ENCODE data around the gene ARID1B. TPM values are rescaled to one million over a fixed set of nuclear protein-coding genes. Genes with fewer than 3 reads are reported as not detected.
A peak's percentile ranks its signal among the peaks of the same experiment; 100 is the strongest.

ARID1B gene
- total and polyA plus RNA-seq, 9 donors: 44.2 to 72.5 (median 63.5) TPM

GRCh38 chr6:156914181-156914580 is 137.0 kb downstream of the ARID1B start:
- Histone ChIP-seq H3K9me3 (replicated peaks; ENCODE audit: control insufficient read depth, low read depth, low read length) (no peaks in the 10 kb centered on the region), H3K27me3 (ENCODE audit: control insufficient read depth, insufficient read depth, low read length) (no peaks in the 10 kb centered on the region), H3K4me1 (ENCODE audit: control insufficient read depth, insufficient read depth, low read length) (peaks cover 7% of the 10 kb centered on the region), H3K27ac (ENCODE audit: low read length) (peak overlapping the region; percentile 24), H3K4me3 (ENCODE audit: low read length) (no peak overlapping the region), H3K36me3 (ENCODE audit: control insufficient read depth, insufficient read depth, low read length) (peaks cover 5% of the 10 kb centered on the region)
- peak; percentile 37 for DNase-seq
- WGBS (ENCODE audit: insufficient coverage): 92% methylated on average over 7 of the region's 7 CpGs

DNA sequence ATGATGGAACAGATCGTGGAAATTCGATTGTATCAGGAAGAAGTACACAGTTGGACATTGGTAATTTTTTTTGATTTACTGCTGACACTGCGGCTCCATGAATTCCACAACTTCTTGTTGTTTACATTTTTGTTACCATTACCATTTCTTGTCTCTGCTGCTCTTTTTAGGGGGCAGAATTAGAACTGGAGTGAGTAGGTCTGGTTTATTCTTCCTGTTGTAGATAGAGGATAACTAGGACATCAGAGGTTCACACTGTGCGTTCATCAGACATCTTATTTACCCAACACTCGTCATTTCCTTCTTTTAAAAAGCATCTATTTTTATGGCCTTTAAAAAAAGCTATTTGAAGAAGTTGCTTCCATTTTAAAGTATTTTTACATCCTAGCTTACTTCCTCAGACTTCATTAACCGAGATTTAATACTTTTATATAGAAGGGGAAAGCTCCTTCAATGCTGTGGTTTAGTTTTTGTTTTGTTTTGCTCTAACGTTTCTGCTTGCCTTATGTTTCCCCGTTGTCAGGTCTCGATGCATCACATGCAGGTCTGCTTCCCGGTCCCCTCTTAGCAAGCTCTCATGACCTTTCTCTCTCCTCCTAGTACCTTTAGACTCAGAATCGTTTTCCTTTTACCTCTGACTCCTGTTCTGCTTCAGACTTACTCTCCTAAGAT is 139.1 kb downstream of the ARID1B start:
- WGBS (ENCODE audit: insufficient coverage): 52% methylated on average over 5 of the region's 11 CpGs
- DNase-seq: no peak
- no peaks in the 10 kb centered on the region for H3K27me3 ChIP-seq (ENCODE audit: control insufficient read depth, insufficient read depth, low read length)
- no peak overlapping the region for H3K27ac ChIP-seq (ENCODE audit: low read length)
- H3K4me3 ChIP-seq (ENCODE audit: low read length): no peak overlapping the region
- H3K9me3 ChIP-seq (replicated peaks; ENCODE audit: control insufficient read depth, low read depth, low read length): no peaks in the 10 kb centered on the region
- H3K36me3 ChIP-seq (ENCODE audit: control insufficient read depth, insufficient read depth, low read length): peaks cover 5% of the 10 kb centered on the region
- H3K4me1 ChIP-seq (ENCODE audit: control insufficient read depth, insufficient read depth, low read length): peaks cover 14% of the 10 kb centered on the region

DNA sequence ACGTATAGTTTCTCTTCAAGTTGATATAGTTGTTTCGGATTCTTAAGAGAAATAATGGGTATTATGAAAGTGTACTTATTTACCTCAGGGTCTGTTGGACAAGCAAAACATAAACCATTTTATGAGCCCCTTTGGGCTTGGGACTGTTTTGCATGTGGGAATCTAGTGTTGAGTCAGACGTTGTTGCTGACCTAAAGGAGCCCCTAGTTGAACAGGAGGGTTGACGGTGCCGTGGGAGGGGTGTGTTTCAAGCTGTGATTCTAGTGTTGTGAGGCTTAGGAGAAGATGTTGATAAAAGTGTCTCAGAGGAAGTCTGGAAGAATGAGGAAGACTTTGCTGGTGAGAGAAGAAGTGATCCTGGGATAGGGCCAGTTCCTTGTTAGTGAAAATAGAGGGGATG is 140.0 kb downstream of the ARID1B start:
- H3K27me3 ChIP-seq (ENCODE audit: control insufficient read depth, insufficient read depth, low read length): no peaks in the 10 kb centered on the region
- DNase-seq: no peak
- H3K27ac ChIP-seq (ENCODE audit: low read length): no peak overlapping the region
- H3K36me3 ChIP-seq (ENCODE audit: control insufficient read depth, insufficient read depth, low read length): peaks cover 5% of the 10 kb centered on the region
- no peaks in the 10 kb centered on the region for H3K9me3 ChIP-seq (replicated peaks; ENCODE audit: control insufficient read depth, low read depth, low read length)
- WGBS (ENCODE audit: insufficient coverage): 67% methylated on average over 4 of the region's 5 CpGs
- H3K4me1 ChIP-seq (ENCODE audit: control insufficient read depth, insufficient read depth, low read length): peaks cover 14% of the 10 kb centered on the region
- H3K4me3 ChIP-seq (ENCODE audit: low read length): no peak overlapping the region

GRCh38 chr6:156918647-156919046 is 141.5 kb downstream of the ARID1B start:
- H3K36me3 ChIP-seq (ENCODE audit: control insufficient read depth, insufficient read depth, low read length): peaks cover 5% of the 10 kb centered on the region
- WGBS (ENCODE audit: insufficient coverage): 45% methylated on average over 2 of the region's 7 CpGs
- no peak overlapping the region for H3K27ac ChIP-seq (ENCODE audit: low read length)
- no peaks in the 10 kb centered on the region for H3K27me3 ChIP-seq (ENCODE audit: control insufficient read depth, insufficient read depth, low read length)
- peaks cover 14% of the 10 kb centered on the region for H3K4me1 ChIP-seq (ENCODE audit: control insufficient read depth, insufficient read depth, low read length)
- no peak for DNase-seq
- H3K9me3 ChIP-seq (replicated peaks; ENCODE audit: control insufficient read depth, low read depth, low read length): no peaks in the 10 kb centered on the region
- H3K4me3 ChIP-seq (ENCODE audit: low read length): no peak overlapping the region

GRCh38 chr6:156919370-156919769 is 142.2 kb downstream of the ARID1B start:
- Histone ChIP-seq H3K36me3 (ENCODE audit: control insufficient read depth, insufficient read depth, low read length) (peaks cover 5% of the 10 kb centered on the region), H3K9me3 (replicated peaks; ENCODE audit: control insufficient read depth, low read depth, low read length) (no peaks in the 10 kb centered on the region), H3K27ac (ENCODE audit: low read length) (no peak overlapping the region), H3K27me3 (ENCODE audit: control insufficient read depth, insufficient read depth, low read length) (no peaks in the 10 kb centered on the region), H3K4me1 (ENCODE audit: control insufficient read depth, insufficient read depth, low read length) (peaks cover 11% of the 10 kb centered on the region), H3K4me3 (ENCODE audit: low read length) (no peak overlapping the region)
- WGBS (ENCODE audit: insufficient coverage): 92% methylated on average over 2 of the region's 2 CpGs
- no peak for DNase-seq

DNA sequence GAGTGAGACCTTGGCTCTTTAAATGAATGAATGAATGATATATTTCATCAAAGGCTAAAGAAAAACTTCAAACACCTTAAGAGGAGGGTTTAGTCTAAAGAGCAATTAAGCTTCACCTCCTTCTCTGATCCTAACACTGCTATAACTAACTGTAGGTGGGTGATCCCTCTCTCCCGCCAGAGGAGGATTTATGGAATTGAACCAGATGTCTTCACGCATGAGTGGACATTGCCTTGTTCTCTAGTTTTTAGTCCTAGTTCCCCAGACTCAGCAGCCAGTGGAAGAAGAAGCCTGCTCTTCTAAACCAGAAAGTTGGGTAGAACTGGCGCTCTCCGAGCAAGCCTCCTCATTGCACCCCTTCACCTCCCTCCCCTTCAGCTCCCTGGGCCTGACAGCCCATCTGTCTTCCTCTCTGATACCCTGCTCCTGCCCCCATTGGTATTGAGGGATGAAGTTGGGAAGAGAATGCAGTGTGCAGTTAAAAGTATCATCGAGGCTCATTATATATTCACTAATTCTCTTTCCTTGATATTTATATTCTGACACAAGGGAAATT is 142.7 kb downstream of the ARID1B start:
- no peak overlapping the region for H3K4me3 ChIP-seq (ENCODE audit: low read length)
- H3K9me3 ChIP-seq (replicated peaks; ENCODE audit: control insufficient read depth, low read depth, low read length): no peaks in the 10 kb centered on the region
- no peak overlapping the region for H3K27ac ChIP-seq (ENCODE audit: low read length)
- WGBS (ENCODE audit: insufficient coverage): 72% methylated on average over 2 of the region's 5 CpGs
- H3K4me1 ChIP-seq (ENCODE audit: control insufficient read depth, insufficient read depth, low read length): peaks cover 11% of the 10 kb centered on the region
- no peaks in the 10 kb centered on the region for H3K27me3 ChIP-seq (ENCODE audit: control insufficient read depth, insufficient read depth, low read length)
- no peak for DNase-seq
- H3K36me3 ChIP-seq (ENCODE audit: control insufficient read depth, insufficient read depth, low read length): peaks cover 5% of the 10 kb centered on the region

- H3K36me3 ChIP-seq (ENCODE audit: control insufficient read depth, insufficient read depth, low read length): peaks cover 2% of the 10 kb centered on the region
- H3K4me1 ChIP-seq (ENCODE audit: control insufficient read depth, insufficient read depth, low read length): peaks cover 7% of the 10 kb centered on the region
- no peak overlapping the region for H3K4me3 ChIP-seq (ENCODE audit: low read length)
These were observed 147.1 kb downstream of the ARID1B start for GRCh38 chr6:156924246-156924645.

GRCh38 chr6:156925026-156925425 is 147.8 kb downstream of the ARID1B start:
- Histone ChIP-seq H3K4me3 (ENCODE audit: low read length) (no peak overlapping the region), H3K36me3 (ENCODE audit: control insufficient read depth, insufficient read depth, low read length) (peaks cover 2% of the 10 kb centered on the region), H3K27me3 (ENCODE audit: control insufficient read depth, insufficient read depth, low read length) (no peaks in the 10 kb centered on the region), H3K9me3 (replicated peaks; ENCODE audit: control insufficient read depth, low read depth, low read length) (no peaks in the 10 kb centered on the region), H3K4me1 (ENCODE audit: control insufficient read depth, insufficient read depth, low read length) (peaks cover 1% of the 10 kb centered on the region), H3K27ac (ENCODE audit: low read length) (no peak overlapping the region)
- DNase-seq: no peak
- no CpG with 5 or more reads among the region's 2 CpGs for WGBS (ENCODE audit: insufficient coverage)

More at GRCh38 chr6:156924246-156924645, 147.1 kb downstream of the ARID1B start:
- WGBS (ENCODE audit: insufficient coverage): 71% methylated on average over 2 of the region's 4 CpGs
- no peak for DNase-seq
- no peaks in the 10 kb centered on the region for H3K9me3 ChIP-seq (replicated peaks; ENCODE audit: control insufficient read depth, low read depth, low read length)
- H3K27me3 ChIP-seq (ENCODE audit: control insufficient read depth, insufficient read depth, low read length): no peaks in the 10 kb centered on the region
- no peak overlapping the region for H3K27ac ChIP-seq (ENCODE audit: low read length)

DNA sequence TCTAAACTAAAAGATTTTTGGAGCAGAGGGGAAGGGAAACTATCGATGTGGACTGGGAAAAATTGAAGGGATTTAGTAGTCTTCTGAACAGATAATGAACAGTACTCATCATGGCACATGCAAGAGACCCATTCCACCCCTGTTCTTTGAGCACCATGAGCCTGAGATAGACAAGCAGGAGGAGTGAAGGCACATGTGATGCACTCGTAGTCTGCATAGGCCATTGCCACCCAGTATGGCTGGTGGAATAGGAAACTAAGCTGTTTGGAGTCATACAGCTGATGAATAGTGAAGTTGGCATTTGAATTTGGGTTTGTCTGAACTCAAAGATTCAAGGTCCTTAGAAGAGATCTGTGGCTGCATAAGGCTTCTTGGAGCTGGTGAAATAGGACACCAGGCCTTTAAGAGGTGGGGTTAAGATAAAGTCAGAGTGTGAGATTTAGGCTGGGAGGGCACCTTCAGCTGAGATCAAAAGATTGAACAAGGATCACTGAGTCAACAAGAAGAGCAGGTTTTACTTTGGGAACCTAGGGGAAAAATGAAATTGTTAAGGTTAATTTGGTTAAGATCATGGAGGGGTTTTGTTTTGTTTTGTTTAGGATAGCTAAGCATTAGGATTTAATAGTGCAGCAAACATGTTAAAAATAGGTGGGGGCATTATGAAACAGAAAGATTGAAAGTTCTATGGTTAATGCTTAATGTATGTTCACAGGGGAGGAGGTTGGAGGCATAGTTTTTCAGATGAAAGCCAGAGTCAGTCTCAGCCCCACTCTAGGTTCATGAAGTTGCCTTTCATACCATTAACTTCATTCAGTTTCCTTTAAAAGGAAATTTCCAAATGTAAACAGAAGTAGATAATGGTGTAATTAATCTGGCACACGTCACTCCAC is 148.8 kb downstream of the ARID1B start:
- Histone ChIP-seq H3K27me3 (ENCODE audit: control insufficient read depth, insufficient read depth, low read length) (no peaks in the 10 kb centered on the region), H3K4me3 (ENCODE audit: low read length) (no peak overlapping the region), H3K36me3 (ENCODE audit: control insufficient read depth, insufficient read depth, low read length) (peaks cover 2% of the 10 kb centered on the region), H3K4me1 (ENCODE audit: control insufficient read depth, insufficient read depth, low read length) (no peaks in the 10 kb centered on the region), H3K9me3 (replicated peaks; ENCODE audit: control insufficient read depth, low read depth, low read length) (no peaks in the 10 kb centered on the region), H3K27ac (ENCODE audit: low read length) (no peak overlapping the region)
- DNase-seq: no peak
- WGBS (ENCODE audit: insufficient coverage): 86% methylated on average over 1 of the region's 3 CpGs

DNA sequence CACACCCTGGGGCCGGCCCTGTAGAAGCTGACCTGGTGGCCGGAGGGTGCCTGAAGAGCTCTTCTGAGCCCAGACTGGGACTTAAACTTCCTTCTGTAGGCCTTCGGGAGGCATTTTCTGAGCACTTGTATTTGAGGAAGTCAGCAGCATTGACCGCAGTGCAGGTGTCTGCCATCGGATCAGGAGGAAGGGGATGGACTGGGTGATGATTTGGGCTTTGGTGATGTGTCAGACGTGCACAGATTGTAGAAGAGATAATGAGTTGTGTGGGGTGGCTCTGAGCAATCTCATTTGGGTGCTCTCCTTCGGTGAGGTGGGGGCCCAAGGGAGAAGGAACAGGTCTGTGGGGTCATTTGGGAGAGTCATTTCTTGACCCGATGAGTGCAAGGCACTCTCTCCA is 150.9 kb downstream of the ARID1B start:
- DNase-seq: no peak
- H3K4me3 ChIP-seq (ENCODE audit: low read length): no peak overlapping the region
- no peaks in the 10 kb centered on the region for H3K27me3 ChIP-seq (ENCODE audit: control insufficient read depth, insufficient read depth, low read length)
- H3K4me1 ChIP-seq (ENCODE audit: control insufficient read depth, insufficient read depth, low read length): peaks cover 1% of the 10 kb centered on the region
- H3K36me3 ChIP-seq (ENCODE audit: control insufficient read depth, insufficient read depth, low read length): peaks cover 2% of the 10 kb centered on the region
- no peak overlapping the region for H3K27ac ChIP-seq (ENCODE audit: low read length)
- no peaks in the 10 kb centered on the region for H3K9me3 ChIP-seq (replicated peaks; ENCODE audit: control insufficient read depth, low read depth, low read length)
- 88% methylated on average over 7 of the region's 8 CpGs for WGBS (ENCODE audit: insufficient coverage)
